Sciatic nerve (tissue), 2 donors: ENCODE results near the gene ONECUT2. TPM values are rescaled to one million over a fixed set of nuclear protein-coding genes. Genes with fewer than 3 reads are reported as not detected.

Experiments
- ATAC-seq: fragments of 200-7000 bp; cut with Tn5 transposase; one replicate; pipeline ENCODE4 v1.9.1; 2020; ENCODE audit warnings: mild to moderate bottlenecking, moderate library complexity
- DNase-seq: peaks from one replicate; pipeline ENCODE4 v3.0.0-alpha.2; 2020; ENCODE audit warnings: low spot score
- intact Hi-C: fragments of 100-400 bp; cut with DNase I; formaldehyde crosslinking; loops from one replicate; pipeline ENCODE4 v1.14.2; 2022
- total RNA-seq: library from RNA; stranded (reverse); fragmentation: NEBNext Ultra II Directional; extraction: Animal tissue kit (Norgen Biotek cat#: 25700); gene quantifications from one replicate; pipeline ENCODE4 v1.2.1, GENCODE V29; 2021
- donor health status: DM: no; HTN: no; CAD: no.
- donor health status: DM: no; HTN: no; CAD: no.

Gene ONECUT2
- total RNA-seq, 1 donor from 2014 or later, result not detected

DNA sequence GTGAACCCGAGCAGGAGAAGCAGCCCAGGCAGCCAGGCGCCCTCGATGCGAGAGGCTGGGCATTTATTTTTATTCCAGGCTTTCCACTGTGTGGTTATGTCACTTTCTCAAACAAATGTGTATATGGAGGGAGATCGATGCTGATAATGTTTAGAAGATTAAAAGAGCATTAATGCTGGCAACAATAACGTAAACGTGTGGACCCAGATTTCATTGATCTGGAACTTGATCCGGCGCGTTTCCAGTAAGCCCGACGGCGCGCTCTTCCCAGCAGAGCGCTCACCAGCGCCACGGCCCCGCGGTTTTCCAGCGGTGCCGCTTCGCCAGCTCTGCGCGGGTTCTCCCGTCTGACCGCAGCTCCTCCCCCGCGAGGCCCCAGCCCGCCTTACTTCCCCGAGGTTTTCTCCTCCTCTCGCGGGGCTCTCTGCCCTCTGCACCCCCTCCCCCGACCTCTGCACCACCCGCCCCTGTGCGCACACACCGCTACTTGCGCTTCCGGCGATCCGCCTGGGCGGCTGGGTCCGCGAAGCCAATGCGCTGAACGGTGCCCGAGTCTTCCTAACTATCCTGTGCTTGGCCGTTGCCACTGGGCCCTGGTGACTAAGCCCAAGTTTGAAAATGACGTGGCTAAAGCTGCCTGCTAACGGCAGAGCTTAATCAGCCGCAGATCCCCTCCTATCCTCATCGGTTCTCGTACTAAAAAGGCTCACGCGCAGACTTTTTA, 6.1 kb downstream of the ONECUT2 start:
- intact Hi-C loops, result no loop called here

GRCh38 chr18:57443247-57443646, 8.1 kb downstream of the ONECUT2 start:
- intact Hi-C loops, result no loop called here
- DNase-seq (no peak), ATAC-seq (no peak)

More for the DNA sequence above, 6.1 kb downstream of the ONECUT2 start:
- DNase-seq, result no peak
- ATAC-seq, result no peak

GRCh38 chr18:57443702-57444101, 8.5 kb downstream of the ONECUT2 start:
- ATAC-seq (no peak), DNase-seq (no peak)
- intact Hi-C loops, result no loop called here

GRCh38 chr18:57444301-57444759, 9.2 kb downstream of the ONECUT2 start:
- ATAC-seq (no peak), DNase-seq (no peak)
- intact Hi-C loops, result no loop called here

- DNase-seq, result no peak
- intact Hi-C loops, result no loop called here
- no peak for ATAC-seq
Observed at GRCh38 chr18:57445488-57446319, 10.5 kb downstream of the ONECUT2 start.

GRCh38 chr18:57446322-57446721, 11.1 kb downstream of the ONECUT2 start:
- ATAC-seq, result no peak
- DNase-seq, result no peak
- intact Hi-C loops, result no loop called here

- ATAC-seq, result no peak
- no peak for DNase-seq
- intact Hi-C loops, result no loop called here
Observed at GRCh38 chr18:57447154-57447621, 12.0 kb downstream of the ONECUT2 start.

- ATAC-seq, result no peak
- intact Hi-C loops, result no loop called here
- no peak for DNase-seq
Observed at GRCh38 chr18:57455576-57456129, 20.5 kb downstream of the ONECUT2 start.

GRCh38 chr18:57461652-57462269, 26.6 kb downstream of the ONECUT2 start:
- intact Hi-C loops, result no loop called here
- ATAC-seq, result no peak
- no peak for DNase-seq

DNA sequence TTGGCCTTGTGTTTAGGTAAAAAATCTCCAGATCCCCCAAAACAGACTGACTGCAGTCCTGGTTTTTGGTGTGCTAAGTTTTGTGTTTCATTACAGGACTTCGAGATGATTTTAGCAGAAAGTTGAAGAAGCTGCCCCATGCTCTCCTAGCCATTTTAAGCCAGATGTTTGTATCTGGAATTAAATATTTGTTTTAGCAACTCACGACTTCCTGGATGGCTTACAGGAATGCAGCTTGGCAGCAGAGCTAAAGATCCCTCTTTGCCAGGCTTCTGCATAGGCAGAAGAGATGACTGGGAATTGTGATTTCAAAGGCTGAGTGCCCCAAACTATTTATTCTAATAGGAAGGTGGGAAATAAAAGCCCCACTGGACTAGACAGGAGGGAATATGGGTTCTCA, 31.1 kb downstream of the ONECUT2 start:
- intact Hi-C loops, result no loop called here
- ATAC-seq (no peak), DNase-seq (no peak)

DNA sequence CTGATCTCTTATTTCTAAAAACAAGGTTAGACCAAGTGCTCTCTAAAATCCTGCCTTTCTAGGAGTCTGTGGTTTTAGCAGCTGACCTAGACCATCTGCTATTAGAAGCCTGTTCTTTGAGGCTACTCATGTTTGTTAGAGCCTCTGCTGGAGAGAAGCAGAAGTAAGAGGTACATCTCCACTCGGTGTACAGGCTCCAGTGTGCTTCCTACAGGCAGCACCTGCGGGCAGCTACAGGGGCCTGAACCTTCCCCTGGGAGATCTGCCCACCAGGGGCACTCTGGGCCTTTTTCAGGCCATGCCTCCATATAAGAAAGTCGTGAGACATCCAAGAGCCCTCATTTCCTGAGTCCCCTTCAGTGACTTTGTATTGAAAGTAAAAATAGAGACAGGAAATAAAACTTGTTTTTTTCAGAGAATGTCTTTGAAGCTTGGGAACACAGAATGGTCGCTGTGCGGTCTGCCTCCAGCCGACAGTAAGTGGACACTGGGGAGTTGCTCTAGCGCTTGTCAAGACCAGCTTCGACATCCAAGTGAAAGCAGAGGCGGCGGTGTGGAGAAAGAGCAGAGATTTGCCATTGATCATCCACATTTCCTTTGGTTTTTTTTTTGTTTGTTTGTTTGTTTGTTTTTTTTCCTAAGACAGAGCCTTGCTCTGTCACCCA, 31.7 kb downstream of the ONECUT2 start:
- no peak for ATAC-seq
- intact Hi-C loops, result no loop called here
- DNase-seq, result no peak

DNA sequence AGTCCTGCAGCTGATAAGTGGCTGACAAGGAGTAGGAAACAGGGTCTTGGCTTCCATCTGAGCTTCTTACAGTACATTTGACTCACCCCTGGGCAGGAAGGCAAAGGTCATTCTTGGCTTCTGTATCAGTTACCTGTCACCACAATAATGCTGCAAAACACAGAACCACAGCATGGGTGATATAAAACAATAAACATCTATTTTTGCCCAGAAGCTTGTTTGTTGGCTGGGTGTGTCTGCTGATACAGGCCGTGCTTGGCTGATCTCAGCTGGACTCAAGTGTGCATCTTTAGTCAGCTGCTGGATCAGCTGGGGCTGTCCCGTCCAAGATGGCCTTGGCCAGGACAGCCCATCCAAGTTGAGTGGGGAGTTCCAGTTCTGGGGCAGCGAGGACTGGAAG, 34.7 kb downstream of the ONECUT2 start:
- intact Hi-C loops, result no loop called here
- no peak for DNase-seq
- no peak for ATAC-seq

GRCh38 chr18:57475408-57475807, 40.2 kb downstream of the ONECUT2 start:
- ATAC-seq (no peak), DNase-seq (no peak)
- intact Hi-C loops, result no loop called here

GRCh38 chr18:57475903-57476302, 40.7 kb downstream of the ONECUT2 start:
- ATAC-seq (no peak), DNase-seq (no peak)
- intact Hi-C loops, result no loop called here

DNA sequence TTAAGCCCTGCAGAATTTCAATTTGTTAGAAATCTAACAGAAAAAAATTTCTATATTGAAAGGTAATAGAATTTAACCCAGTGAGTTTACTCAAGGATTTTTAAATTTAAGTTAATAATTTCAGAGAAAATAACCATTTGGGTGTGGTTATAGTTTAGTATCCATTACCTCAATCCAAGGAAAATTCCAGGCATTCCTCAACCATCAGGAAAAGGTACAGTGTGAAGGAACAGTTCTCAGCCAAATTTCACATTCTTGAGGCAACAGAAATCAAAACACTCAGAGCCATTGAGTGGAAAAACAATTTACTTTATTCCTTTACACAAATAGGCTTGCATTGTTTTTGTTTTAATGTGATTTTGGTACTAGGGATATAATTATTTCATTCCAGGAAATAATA, 45.6 kb downstream of the ONECUT2 start:
- DNase-seq (no peak), ATAC-seq (no peak)
- intact Hi-C loops, result no loop called here

DNA sequence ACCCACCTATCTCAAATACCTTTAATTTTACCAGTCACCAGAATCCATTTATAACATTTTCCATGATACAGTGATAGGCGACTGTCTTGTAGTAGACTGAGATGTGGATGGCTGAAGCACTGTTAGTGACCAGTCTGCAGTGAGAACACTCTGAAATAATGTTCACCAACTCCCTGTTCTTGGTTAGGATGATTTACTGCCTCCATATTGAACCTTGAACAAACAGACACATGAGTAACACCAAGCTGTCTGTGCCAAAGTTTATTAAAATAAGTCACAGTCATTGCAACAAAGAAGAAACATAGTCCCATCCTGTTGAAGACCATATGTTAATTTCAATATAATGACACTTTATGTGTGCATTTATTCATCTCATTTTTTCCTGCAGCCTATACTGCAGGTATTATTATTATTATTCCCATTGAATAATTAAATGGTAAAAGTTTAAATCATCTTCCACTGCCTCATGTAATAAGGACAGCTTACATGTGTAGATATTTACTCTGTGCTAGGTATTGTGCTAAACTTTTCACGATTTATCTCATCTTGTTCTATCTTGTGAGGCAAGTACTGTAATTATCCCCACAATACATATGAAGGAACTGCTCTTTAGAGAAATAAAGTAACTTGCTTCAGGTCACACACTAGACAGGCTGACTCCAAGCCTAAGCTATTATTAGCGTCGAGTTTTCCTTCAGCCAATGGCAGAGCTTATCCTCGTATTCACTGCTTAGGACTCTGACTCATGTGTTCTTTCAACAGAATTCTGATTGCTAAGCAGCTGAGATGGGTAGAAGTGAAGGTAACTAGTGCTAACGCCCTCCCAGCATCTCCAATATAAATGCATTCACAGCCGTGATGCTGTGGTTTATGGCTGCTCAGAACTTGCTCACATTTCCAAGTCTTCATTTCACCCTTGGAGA, 62.5 kb downstream of the ONECUT2 start:
- intact Hi-C loops, result no loop called here
- ATAC-seq (no peak), DNase-seq (no peak)

DNA sequence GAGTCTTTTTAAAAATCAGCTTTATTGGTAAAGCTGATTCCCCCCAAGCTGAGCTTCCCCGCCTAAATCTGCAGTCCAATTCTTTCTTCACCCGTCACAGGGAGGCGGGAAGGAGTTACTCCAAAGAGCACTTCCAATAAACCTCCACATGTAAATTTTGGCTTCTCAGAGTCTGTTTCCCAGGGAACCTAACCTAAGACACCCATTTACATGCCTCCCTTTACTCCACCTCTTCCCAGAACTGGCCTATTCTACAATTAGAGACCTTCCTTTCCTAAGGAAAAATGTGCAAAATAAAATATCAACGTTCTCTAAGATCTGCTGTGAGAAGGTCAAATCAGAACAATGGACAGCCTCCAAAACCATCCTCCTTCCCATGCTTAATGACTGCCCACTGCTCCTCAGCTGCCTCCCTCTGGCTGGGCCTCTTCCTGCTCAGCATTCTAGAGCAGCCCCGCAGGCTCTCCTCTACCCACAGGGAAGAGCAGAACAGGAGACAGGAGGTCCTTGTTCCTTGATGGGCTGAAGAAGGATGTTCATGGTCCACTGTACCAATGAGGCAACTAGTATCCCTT, 63.6 kb downstream of the ONECUT2 start:
- no peak for ATAC-seq
- intact Hi-C loops, result no loop called here
- no peak for DNase-seq

DNA sequence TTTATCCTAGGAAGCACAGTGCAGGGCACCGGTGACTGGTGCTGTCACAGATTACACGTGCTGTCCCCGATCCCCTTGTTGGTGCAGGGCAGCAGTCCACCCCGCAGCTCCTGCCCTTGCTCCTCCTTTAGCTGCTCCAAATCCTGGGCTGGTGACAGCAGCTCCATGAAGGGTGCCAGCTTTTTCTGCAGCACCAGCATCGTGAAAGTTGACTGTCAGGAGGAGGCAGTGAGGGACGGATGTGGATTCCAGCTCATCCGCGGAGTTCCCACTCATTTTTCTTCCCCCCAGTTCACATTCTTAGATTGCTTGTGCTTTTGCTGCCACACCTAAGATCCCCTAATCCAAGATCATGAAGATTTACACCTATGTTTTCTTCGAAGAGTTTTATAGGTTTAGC, 67.5 kb downstream of the ONECUT2 start:
- DNase-seq (no peak), ATAC-seq (no peak)
- intact Hi-C loops, result no loop called here
